Neuronal stem cell (in vitro differentiated cells): Measurements from ENCODE around the gene SLC25A39.

Experiments
- DNase-seq: peaks from one replicate; pipeline ENCODE4 v3.0.0-alpha.2; 2013; ENCODE audit warnings: low spot score
- H2AFZ ChIP-seq: one replicate; pipeline ENCODE4 v1.6.1; 2013; ENCODE audit warnings: mild to moderate bottlenecking, low read length, inconsistent platforms
- H2AK5ac ChIP-seq: 2 replicates; pipeline ENCODE4 v1.6.1; 2013; ENCODE audit warnings: low read depth, mild to moderate bottlenecking, inconsistent platforms, low read length, moderate library complexity, mixed read lengths
- H2BK120ac ChIP-seq: 2 replicates; pipeline ENCODE4 v1.6.1; 2013; ENCODE audit warnings: low read depth, mild to moderate bottlenecking, inconsistent platforms, low read length, moderate library complexity, mixed read lengths
- H2BK12ac ChIP-seq: one replicate; pipeline ENCODE4 v1.6.1; 2013; ENCODE audit warnings: low read length, inconsistent platforms
- H2BK15ac ChIP-seq: 2 replicates; pipeline ENCODE4 v1.6.1; 2013; ENCODE audit warnings: mild to moderate bottlenecking, low read length, inconsistent platforms, mixed read lengths
- H2BK5ac ChIP-seq: one replicate; pipeline ENCODE4 v1.6.1; 2013; ENCODE audit warnings: inconsistent platforms, mild to moderate bottlenecking, low read length, moderate library complexity
- H3K14ac ChIP-seq: one replicate; pipeline ENCODE4 v1.6.1; 2013; ENCODE audit warnings: low read length, inconsistent platforms
- H3K18ac ChIP-seq: 2 replicates; pipeline ENCODE4 v1.6.1; 2013; ENCODE audit warnings: low read length, inconsistent platforms
- H3K23ac ChIP-seq: 2 replicates; pipeline ENCODE4 v1.6.1; 2013; ENCODE audit warnings: low read depth, mild to moderate bottlenecking, mixed read lengths, low read length, inconsistent platforms; ENCODE audit not compliant: poor library complexity
- H3K27ac ChIP-seq: replicated peaks from 3 replicates; pipeline ENCODE4 v1.5.1; 2013; ENCODE audit warnings: low read length, inconsistent platforms
- H3K27me3 ChIP-seq, 3 experiments: 2 replicates each; pipeline ENCODE4 v1.6.1; 2013; ENCODE audit warnings: low read length in 3 of 3, mild to moderate bottlenecking in 2 of 3, inconsistent platforms in 1 of 3, low read depth in 1 of 3, mixed read lengths in 1 of 3, moderate library complexity in 1 of 3; ENCODE audit not compliant: control insufficient read depth in 3 of 3, insufficient read depth in 3 of 3
- H3K36me3 ChIP-seq, 2 donors: replicated peaks in 1 of 2; 2 replicates each; pipeline ENCODE4 v1.6.1; 2013; ENCODE audit warnings: low read length in 2 of 2; ENCODE audit not compliant: control insufficient read depth in 2 of 2, insufficient read depth in 2 of 2
- H3K4ac ChIP-seq: 2 replicates; pipeline ENCODE4 v1.6.1; 2013; ENCODE audit warnings: inconsistent platforms, mild to moderate bottlenecking, low read length, moderate library complexity
- H3K4me1 ChIP-seq, 2 donors: 1 replicate in 1 of 2; 2 replicates in 1 of 2; pipeline ENCODE4 v1.6.1; 2013; ENCODE audit warnings: low read length in 2 of 2, low read depth in 1 of 2; ENCODE audit not compliant: control insufficient read depth in 2 of 2, insufficient read depth in 1 of 2
- H3K4me2 ChIP-seq: one replicate; pipeline ENCODE4 v1.6.1; 2013; ENCODE audit warnings: mild to moderate bottlenecking, low read length, inconsistent platforms; ENCODE audit not compliant: insufficient read depth, poor library complexity, severe bottlenecking
- H3K4me3 ChIP-seq, 2 donors: 2 replicates each; pipeline ENCODE4 v1.5.1; 2013; ENCODE audit warnings: low read length in 2 of 2, mild to moderate bottlenecking in 2 of 2, inconsistent platforms in 1 of 2, moderate library complexity in 1 of 2
- H3K79me1 ChIP-seq: one replicate; pipeline ENCODE4 v1.6.1; 2013; ENCODE audit warnings: low read depth, mild to moderate bottlenecking, inconsistent platforms, low read length, moderate library complexity
- H3K9ac ChIP-seq: one replicate; pipeline ENCODE4 v1.6.1; 2013; ENCODE audit warnings: mild to moderate bottlenecking, low read depth, low read length, inconsistent platforms; ENCODE audit not compliant: poor library complexity
- H3K9me3 ChIP-seq, 2 donors: replicated peaks in 1 of 2; 2 replicates each; pipeline versions ENCODE3 to v1.6.1; 2013; ENCODE audit warnings: low read length in 2 of 2, mild to moderate bottlenecking in 2 of 2, inconsistent platforms in 1 of 2, low read depth in 1 of 2, mixed read lengths in 1 of 2, moderate library complexity in 1 of 2; ENCODE audit not compliant: control insufficient read depth in 2 of 2, insufficient read depth in 1 of 2
- H4K8ac ChIP-seq: one replicate; pipeline ENCODE4 v1.6.1; 2013; ENCODE audit warnings: low read depth, mild to moderate bottlenecking, inconsistent platforms, low read length, moderate library complexity
- H4K91ac ChIP-seq: one replicate; pipeline ENCODE4 v1.6.1; 2013; ENCODE audit warnings: low read length, low read depth, mild to moderate bottlenecking, inconsistent platforms; ENCODE audit not compliant: poor library complexity
- WGBS, 2 donors: extraction: QIAGEN DNeasy Blood & Tissue Kit; methylation state at CpG; one replicate each; pipeline ENCODE4 v1.1.7; 2013; ENCODE audit warnings: missing lambda C conversion rate in 2 of 2, mixed read lengths in 1 of 2; ENCODE audit not compliant: insufficient read length in 2 of 2, insufficient replicate concordance in 1 of 2; ENCODE audit errors: extremely low coverage in 2 of 2; 5-methylcytosine and 5-hydroxymethylcytosine counted together

SLC25A39 gene

GRCh38 chr17:44355642-44356099 lies 31.0 kb upstream of the SLC25A39 start:
- Histone ChIP-seq H3K4me1 (peaks cover 3 to 9% of the 10 kb centered on the region in 2 donors), H3K4me2 (no peak overlapping the region), H2AK5ac (peak overlapping the region; percentile 78), H3K36me3 (peaks cover 22 to 64% of the 10 kb centered on the region in 2 donors), H2BK15ac (no peak overlapping the region), H3K27me3 (peaks cover 0 to 2% (median 0%) of the 10 kb centered on the region in 3 experiments), H3K23ac (peak overlapping the region; percentile 75), H2BK12ac (no peak overlapping the region), H2AFZ (no peak overlapping the region), H3K27ac (peak overlapping the region; percentile 32), H3K9ac (no peak overlapping the region), H3K18ac (no peak overlapping the region), H3K4ac (no peak overlapping the region), H2BK5ac (no peak overlapping the region), H2BK120ac (no peak overlapping the region), H3K14ac (no peak overlapping the region), H4K91ac (no peak overlapping the region), H3K79me1 (peaks cover 16% of the 10 kb centered on the region), H4K8ac (no peak overlapping the region), H3K9me3 (no peaks in the 10 kb centered on the region), H3K4me3 (no peak overlapping the region)
- DNase-seq = no peak
- WGBS, 2 donors = no CpG with 5 or more reads among the region's 17 CpGs

GRCh38 chr17:44354582-44355561 lies 30.2 kb upstream of the SLC25A39 start:
- no peak overlapping the region for H3K27ac ChIP-seq
- peak overlapping the region; percentile 78 for H2AK5ac ChIP-seq
- no peak overlapping the region for H4K8ac ChIP-seq
- H2BK15ac ChIP-seq = peak overlapping the region; percentile 49
- no peaks in the 10 kb centered on the region for H3K9me3 ChIP-seq
- peaks cover 0 to 2% (median 0%) of the 10 kb centered on the region in 3 experiments for H3K27me3 ChIP-seq
- H4K91ac ChIP-seq = no peak overlapping the region
- peaks cover 14% of the 10 kb centered on the region for H3K79me1 ChIP-seq
- H2BK120ac ChIP-seq = no peak overlapping the region
- peak; percentile 72 for DNase-seq
- peaks cover 0 to 3% of the 10 kb centered on the region in 2 donors for H3K4me1 ChIP-seq
- no peak overlapping the region for H2AFZ ChIP-seq
- H3K23ac ChIP-seq = peak overlapping the region; percentile 65
- H3K4ac ChIP-seq = no peak overlapping the region
- H2BK5ac ChIP-seq = no peak overlapping the region
- peak overlapping the region; percentile 69 for H3K4me2 ChIP-seq
- peak overlapping the region in 1 of 2 donors; percentile 65 for H3K4me3 ChIP-seq
- no CpG with 5 or more reads among the region's 77 CpGs for WGBS, 2 donors
- no peak overlapping the region for H3K9ac ChIP-seq
- peak overlapping the region; percentile 50 for H3K14ac ChIP-seq
- H3K18ac ChIP-seq = peak overlapping the region; percentile 71
- peaks cover 23 to 60% of the 10 kb centered on the region in 2 donors for H3K36me3 ChIP-seq
- H2BK12ac ChIP-seq = no peak overlapping the region

- no CpG with 5 or more reads among the region's 98 CpGs for WGBS, 2 donors
- no peak overlapping the region for H2BK120ac ChIP-seq
- H2BK15ac ChIP-seq = peak overlapping the region; percentile 49
- peaks cover 25 to 51% of the 10 kb centered on the region in 2 donors for H3K36me3 ChIP-seq
- H2AK5ac ChIP-seq = peak overlapping the region; percentile 56
- peaks cover 0 to 2% (median 0%) of the 10 kb centered on the region in 3 experiments for H3K27me3 ChIP-seq
- peak overlapping the region; percentile 50 for H3K9ac ChIP-seq
- peak overlapping the region; percentile 89 for H3K18ac ChIP-seq
- H2BK5ac ChIP-seq = no peak overlapping the region
- peaks cover 8% of the 10 kb centered on the region for H3K79me1 ChIP-seq
- H3K27ac ChIP-seq = no peak overlapping the region
- H4K91ac ChIP-seq = no peak overlapping the region
- H3K4ac ChIP-seq = no peak overlapping the region
- no peak overlapping the region for H2AFZ ChIP-seq
- H3K9me3 ChIP-seq = no peaks in the 10 kb centered on the region
- peak overlapping the region; percentile 85 for H3K23ac ChIP-seq
- no peak overlapping the region for H4K8ac ChIP-seq
- peaks cover 0 to 3% of the 10 kb centered on the region in 2 donors for H3K4me1 ChIP-seq
- peak overlapping the region; percentile 69 for H3K4me2 ChIP-seq
- no peak overlapping the region for H2BK12ac ChIP-seq
- H3K14ac ChIP-seq = peak overlapping the region; percentile 38
- H3K4me3 ChIP-seq = peak overlapping the region in 1 of 2 donors; percentile 54
- no peak for DNase-seq
These were observed 29.2 kb upstream of the SLC25A39 start for GRCh38 chr17:44353672-44354331.
